ENCODE data around the gene LARP1B. TPM values are rescaled to one million over a fixed set of nuclear protein-coding genes. Genes with fewer than 3 reads are reported as not detected.

LARP1B gene
- total RNA-seq, 1 donor from 2014 or later: 48.4 TPM

Other genes starting within 250 kb of the LARP1B start
- gene PLK4, start 180.4 kb upstream of the LARP1B start, total RNA-seq (ENCODE audit: insufficient read depth, low replicate concordance): 6.0 TPM
- 33.0 TPM for gene MFSD8, start 96.1 kb upstream of the LARP1B start, total RNA-seq (ENCODE audit: insufficient read depth, low replicate concordance)
- gene ABHD18, start 95.9 kb upstream of the LARP1B start, total RNA-seq (ENCODE audit: insufficient read depth, low replicate concordance): 7.7 TPM
- 46.2 TPM for gene PGRMC2, start 226.5 kb downstream of the LARP1B start, total RNA-seq (ENCODE audit: insufficient read depth, low replicate concordance)